K562 (cell line): ENCODE data around the gene MAGI1. TPM values are rescaled to one million over a fixed set of nuclear protein-coding genes. Genes with fewer than 3 reads are reported as not detected.

ENCODE experiments used
- NFIC ChIP-seq: fragments of 450-650 bp; IDR thresholded peaks from 2 replicates; pipeline ENCODE4 v1.6.1; 2017; ENCODE audit warnings: mild to moderate bottlenecking, inconsistent platforms
- polyA plus RNA-seq, 8 experiments: library from polyadenylated mRNA; depleted of rRNA in 4 of 8; stranded (reverse) in 5 of 8; unstranded in 3 of 8; fragments of >200 nt; fragmentation: Nextera tagmentation in 2 of 8; fragmentation: Illumina TruSeq in 1 of 8; extraction: Ambion mirVana in 2 of 8; extraction: Trizol in 1 of 8; gene quantifications; 2 replicates each; pipeline versions ENCODE4 v1.2.1 to v1.2.3, GENCODE V29; 2011 to 2014; ENCODE audit warnings: inconsistent platforms in 1 of 8, missing spikeins in 1 of 8
- total RNA-seq, 7 experiments: library from RNA; depleted of rRNA in 6 of 7; stranded (reverse); fragments of >200 nt in 6 of 7; fragmentation: Illumina TruSeq in 2 of 7; extraction: Trizol in 2 of 7; gene quantifications; 2 replicates each; pipeline versions ENCODE4 v1.2.1 to v1.2.3, GENCODE V29; 2011 to 2021; ENCODE audit warnings: low replicate concordance in 1 of 7
- TF ChIP-seq, protein P1 (sequence below): fragments of 450-650 bp; IDR thresholded peaks from 2 replicates; pipeline ENCODE4 v1.6.1; 2017; ENCODE audit warnings: antibody characterized with exemption, mild to moderate bottlenecking
- TF ChIP-seq, protein P2 (sequence below): fragments of 250-450 bp; sonication (Bioruptor Pico); IDR thresholded peaks from 2 replicates; pipeline ENCODE4 v1.4.0; 2020; ENCODE audit warnings: mild to moderate bottlenecking, moderate library complexity
- TF ChIP-seq, protein P3 (sequence below): fragments of 450-650 bp; formaldehyde crosslinking; IDR thresholded peaks from 2 replicates; pipeline ENCODE4 v1.4.0; 2022; ENCODE audit warnings: mild to moderate bottlenecking, moderate library complexity

Gene MAGI1
- total and polyA plus RNA-seq, 9 of the 15 experiments (the other 6 are each of a cell fraction or from before 2014, with no cell fraction given), result 7.8 to 59.4 (median 43.2) TPM

- TF ChIP-seq, protein P1, sequence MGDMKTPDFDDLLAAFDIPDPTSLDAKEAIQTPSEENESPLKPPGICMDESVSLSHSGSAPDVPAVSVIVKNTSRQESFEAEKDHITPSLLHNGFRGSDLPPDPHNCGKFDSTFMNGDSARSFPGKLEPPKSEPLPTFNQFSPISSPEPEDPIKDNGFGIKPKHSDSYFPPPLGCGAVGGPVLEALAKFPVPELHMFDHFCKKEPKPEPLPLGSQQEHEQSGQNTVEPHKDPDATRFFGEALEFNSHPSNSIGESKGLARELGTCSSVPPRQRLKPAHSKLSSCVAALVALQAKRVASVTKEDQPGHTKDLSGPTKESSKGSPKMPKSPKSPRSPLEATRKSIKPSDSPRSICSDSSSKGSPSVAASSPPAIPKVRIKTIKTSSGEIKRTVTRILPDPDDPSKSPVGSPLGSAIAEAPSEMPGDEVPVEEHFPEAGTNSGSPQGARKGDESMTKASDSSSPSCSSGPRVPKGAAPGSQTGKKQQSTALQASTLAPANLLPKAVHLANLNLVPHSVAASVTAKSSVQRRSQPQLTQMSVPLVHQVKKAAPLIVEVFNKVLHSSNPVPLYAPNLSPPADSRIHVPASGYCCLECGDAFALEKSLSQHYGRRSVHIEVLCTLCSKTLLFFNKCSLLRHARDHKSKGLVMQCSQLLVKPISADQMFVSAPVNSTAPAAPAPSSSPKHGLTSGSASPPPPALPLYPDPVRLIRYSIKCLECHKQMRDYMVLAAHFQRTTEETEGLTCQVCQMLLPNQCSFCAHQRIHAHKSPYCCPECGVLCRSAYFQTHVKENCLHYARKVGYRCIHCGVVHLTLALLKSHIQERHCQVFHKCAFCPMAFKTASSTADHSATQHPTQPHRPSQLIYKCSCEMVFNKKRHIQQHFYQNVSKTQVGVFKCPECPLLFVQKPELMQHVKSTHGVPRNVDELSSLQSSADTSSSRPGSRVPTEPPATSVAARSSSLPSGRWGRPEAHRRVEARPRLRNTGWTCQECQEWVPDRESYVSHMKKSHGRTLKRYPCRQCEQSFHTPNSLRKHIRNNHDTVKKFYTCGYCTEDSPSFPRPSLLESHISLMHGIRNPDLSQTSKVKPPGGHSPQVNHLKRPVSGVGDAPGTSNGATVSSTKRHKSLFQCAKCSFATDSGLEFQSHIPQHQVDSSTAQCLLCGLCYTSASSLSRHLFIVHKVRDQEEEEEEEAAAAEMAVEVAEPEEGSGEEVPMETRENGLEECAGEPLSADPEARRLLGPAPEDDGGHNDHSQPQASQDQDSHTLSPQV, result peak; percentile 56; the same call in 1 of the 2 replicates
- TF ChIP-seq, protein P2, sequence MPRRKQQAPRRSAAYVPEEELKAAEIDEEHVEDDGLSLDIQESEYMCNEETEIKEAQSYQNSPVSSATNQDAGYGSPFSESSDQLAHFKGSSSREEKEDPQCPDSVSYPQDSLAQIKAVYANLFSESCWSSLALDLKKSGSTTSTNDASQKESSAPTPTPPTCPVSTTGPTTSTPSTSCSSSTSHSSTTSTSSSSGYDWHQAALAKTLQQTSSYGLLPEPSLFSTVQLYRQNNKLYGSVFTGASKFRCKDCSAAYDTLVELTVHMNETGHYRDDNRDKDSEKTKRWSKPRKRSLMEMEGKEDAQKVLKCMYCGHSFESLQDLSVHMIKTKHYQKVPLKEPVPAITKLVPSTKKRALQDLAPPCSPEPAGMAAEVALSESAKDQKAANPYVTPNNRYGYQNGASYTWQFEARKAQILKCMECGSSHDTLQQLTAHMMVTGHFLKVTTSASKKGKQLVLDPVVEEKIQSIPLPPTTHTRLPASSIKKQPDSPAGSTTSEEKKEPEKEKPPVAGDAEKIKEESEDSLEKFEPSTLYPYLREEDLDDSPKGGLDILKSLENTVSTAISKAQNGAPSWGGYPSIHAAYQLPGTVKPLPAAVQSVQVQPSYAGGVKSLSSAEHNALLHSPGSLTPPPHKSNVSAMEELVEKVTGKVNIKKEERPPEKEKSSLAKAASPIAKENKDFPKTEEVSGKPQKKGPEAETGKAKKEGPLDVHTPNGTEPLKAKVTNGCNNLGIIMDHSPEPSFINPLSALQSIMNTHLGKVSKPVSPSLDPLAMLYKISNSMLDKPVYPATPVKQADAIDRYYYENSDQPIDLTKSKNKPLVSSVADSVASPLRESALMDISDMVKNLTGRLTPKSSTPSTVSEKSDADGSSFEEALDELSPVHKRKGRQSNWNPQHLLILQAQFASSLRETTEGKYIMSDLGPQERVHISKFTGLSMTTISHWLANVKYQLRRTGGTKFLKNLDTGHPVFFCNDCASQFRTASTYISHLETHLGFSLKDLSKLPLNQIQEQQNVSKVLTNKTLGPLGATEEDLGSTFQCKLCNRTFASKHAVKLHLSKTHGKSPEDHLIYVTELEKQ (CRISPR knock-in tag), result no peak
- TF ChIP-seq, protein P3, sequence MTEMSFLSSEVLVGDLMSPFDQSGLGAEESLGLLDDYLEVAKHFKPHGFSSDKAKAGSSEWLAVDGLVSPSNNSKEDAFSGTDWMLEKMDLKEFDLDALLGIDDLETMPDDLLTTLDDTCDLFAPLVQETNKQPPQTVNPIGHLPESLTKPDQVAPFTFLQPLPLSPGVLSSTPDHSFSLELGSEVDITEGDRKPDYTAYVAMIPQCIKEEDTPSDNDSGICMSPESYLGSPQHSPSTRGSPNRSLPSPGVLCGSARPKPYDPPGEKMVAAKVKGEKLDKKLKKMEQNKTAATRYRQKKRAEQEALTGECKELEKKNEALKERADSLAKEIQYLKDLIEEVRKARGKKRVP (CRISPR knock-in tag), result no peak
- TF ChIP-seq NFIC, result peak; percentile 35; the same call in 1 of the 2 replicates
Measured at GRCh38 chr3:65508750-65509422, 529.8 kb downstream of the MAGI1 start (continued).
